ENCODE results near the gene LMNTD1. TPM values are rescaled to one million over a fixed set of nuclear protein-coding genes. Genes with fewer than 3 reads are reported as not detected.

The LMNTD1 gene
- total and polyA plus RNA-seq, 4 donors = 0.18 to 14.9 (median 3.4) TPM

DNA sequence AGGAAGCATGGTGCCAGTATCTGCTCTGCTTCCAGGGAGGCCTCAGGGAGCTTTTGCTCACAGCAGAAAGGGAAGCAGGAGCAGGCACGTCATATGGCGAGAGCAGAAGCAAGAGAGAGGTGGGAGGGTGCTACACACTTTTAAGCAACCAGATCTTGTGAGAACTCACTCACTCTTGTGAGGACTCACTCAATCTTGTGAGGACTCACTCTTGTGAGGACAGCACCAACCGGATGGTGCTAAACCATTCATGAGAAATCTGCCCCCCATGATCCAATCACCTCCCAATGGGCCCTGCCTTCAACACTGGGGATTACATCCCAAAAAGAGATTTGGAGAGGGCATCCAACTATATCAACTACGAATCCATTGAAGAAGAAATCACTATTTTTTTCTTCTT lies 34.3 kb upstream of the LMNTD1 start:
- H3K9ac ChIP-seq (ENCODE audit: insufficient read depth in 1 of 2, low read length in 2 of 2) = no peak overlapping the region
- DNase-seq = no peak
- no peak overlapping the region for H3K4me3 ChIP-seq
- H3K9me3 ChIP-seq (ENCODE audit: control insufficient read depth in 4 of 4, insufficient read depth in 3 of 4, low read length in 3 of 4) = peaks cover 0 to 11% (median 1%) of the 10 kb centered on the region in 4 donors
- H3K36me3 ChIP-seq (ENCODE audit: control insufficient read depth in 4 of 4, insufficient read depth in 4 of 4, low read length in 4 of 4) = no peaks in the 10 kb centered on the region
- no peak for ATAC-seq (ENCODE audit: insufficient read depth, low FRiP score)
- TF ChIP-seq CTCF (IDR thresholded peaks at IDR 0.05; ENCODE audit: control extremely low read depth, extremely low read depth) = no peak
- no peaks in the 10 kb centered on the region for H3K27me3 ChIP-seq (ENCODE audit: control insufficient read depth in 3 of 3, insufficient read depth in 3 of 3, low read length in 2 of 3)
- H3K4me1 ChIP-seq (ENCODE audit: control insufficient read depth in 5 of 5, insufficient read depth in 5 of 5, low read length in 5 of 5) = peaks cover 0 to 16% (median 2%) of the 10 kb centered on the region in 5 donors
- WGBS, 2 donors = 92 to 95% methylated on average over 4 of the region's 4 CpGs
- H3K27ac ChIP-seq (ENCODE audit: low read depth in 1 of 2, low read length in 1 of 2) = no peak overlapping the region

- Histone ChIP-seq H3K27me3 (ENCODE audit: control insufficient read depth in 3 of 3, insufficient read depth in 3 of 3, low read length in 2 of 3) (no peaks in the 10 kb centered on the region), H3K4me3 (no peak overlapping the region), H3K9ac (ENCODE audit: insufficient read depth in 1 of 2, low read length in 2 of 2) (no peak overlapping the region), H3K36me3 (ENCODE audit: control insufficient read depth in 4 of 4, insufficient read depth in 4 of 4, low read length in 4 of 4) (no peaks in the 10 kb centered on the region), H3K27ac (ENCODE audit: low read depth in 1 of 2, low read length in 1 of 2) (no peak overlapping the region), H3K9me3 (ENCODE audit: control insufficient read depth in 4 of 4, insufficient read depth in 3 of 4, low read length in 3 of 4) (peaks cover 0 to 6% (median 1%) of the 10 kb centered on the region in 4 donors), H3K4me1 (ENCODE audit: control insufficient read depth in 5 of 5, insufficient read depth in 5 of 5, low read length in 5 of 5) (peaks cover 0 to 16% (median 2%) of the 10 kb centered on the region in 5 donors)
- 88 to 92% methylated on average over 5 of the region's 5 CpGs for WGBS, 2 donors
- no peak for TF ChIP-seq CTCF (IDR thresholded peaks at IDR 0.05; ENCODE audit: control extremely low read depth, extremely low read depth)
- ATAC-seq (ENCODE audit: insufficient read depth, low FRiP score) (no peak), DNase-seq (no peak)
These were observed 32.6 kb upstream of the LMNTD1 start for GRCh38 chr12:25585662-25586061.

- peak; percentile 37 to 80 (median 54) for DNase-seq
- H3K27ac ChIP-seq (ENCODE audit: low read depth in 1 of 2, low read length in 1 of 2) = no peak overlapping the region
These were observed 32.0 kb upstream of the LMNTD1 start for GRCh38 chr12:25585021-25585523.

More at GRCh38 chr12:25585021-25585523, 32.0 kb upstream of the LMNTD1 start:
- H3K4me3 ChIP-seq = no peak overlapping the region
- no peaks in the 10 kb centered on the region for H3K36me3 ChIP-seq (ENCODE audit: control insufficient read depth in 4 of 4, insufficient read depth in 4 of 4, low read length in 4 of 4)
- ATAC-seq (ENCODE audit: insufficient read depth, low FRiP score) = no peak
- H3K9me3 ChIP-seq (ENCODE audit: control insufficient read depth in 4 of 4, insufficient read depth in 3 of 4, low read length in 3 of 4) = peaks cover 0 to 6% (median 1%) of the 10 kb centered on the region in 4 donors
- H3K9ac ChIP-seq (ENCODE audit: insufficient read depth in 1 of 2, low read length in 2 of 2) = no peak overlapping the region
- peaks cover 0 to 16% (median 2%) of the 10 kb centered on the region in 5 donors for H3K4me1 ChIP-seq (ENCODE audit: control insufficient read depth in 5 of 5, insufficient read depth in 5 of 5, low read length in 5 of 5)
- no peaks in the 10 kb centered on the region for H3K27me3 ChIP-seq (ENCODE audit: control insufficient read depth in 3 of 3, insufficient read depth in 3 of 3, low read length in 2 of 3)
- WGBS, 2 donors = 29 to 67% methylated on average over 2 of the region's 2 CpGs
- no peak for TF ChIP-seq CTCF (IDR thresholded peaks at IDR 0.05; ENCODE audit: control extremely low read depth, extremely low read depth)
